ENCODE data around the gene DAB1. TPM values are rescaled to one million over a fixed set of nuclear protein-coding genes. Genes with fewer than 3 reads are reported as not detected.

DAB1 gene
- total RNA-seq, 4 donors from 2014 or later = 0.48 to 1.2 TPM; not detected in 2

DNA sequence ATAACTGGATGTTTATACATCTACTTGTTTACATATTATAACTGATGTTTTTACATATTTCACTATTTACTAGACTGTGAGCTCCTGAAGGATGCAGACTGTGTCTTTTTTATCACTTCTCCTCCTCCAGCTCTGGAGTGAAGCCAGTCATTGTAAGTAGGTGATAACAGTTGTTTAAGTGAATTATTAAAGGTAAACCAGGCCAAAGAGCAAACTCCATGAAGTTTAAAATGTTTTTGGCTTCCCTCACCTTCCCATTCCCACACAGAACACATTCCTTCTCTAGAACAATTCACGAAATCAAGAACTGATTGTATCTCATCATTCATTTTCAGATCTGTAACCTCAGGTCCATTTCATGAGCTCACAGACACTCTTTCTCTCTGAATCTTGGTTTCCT is 98.3 kb downstream of the DAB1 start:
- DNase-seq = no peak
- WGBS, 2 donors (ENCODE audit: low coverage in 1 of 2) = 33 to 50% methylated on average over 1 of the region's 1 CpG

GRCh38 chr1:57325117-57325516 is 98.7 kb downstream of the DAB1 start:
- Histone ChIP-seq H3K9me3 (no peaks in the 10 kb centered on the region), H3K4me1 (no peaks in the 10 kb centered on the region), H3K4me3 (no peak overlapping the region), H3K27ac (no peak overlapping the region), H3K27me3 (no peaks in the 10 kb centered on the region), H3K36me3 (no peaks in the 10 kb centered on the region)
- WGBS, 2 donors (ENCODE audit: low coverage in 1 of 2) = 46 to 63% methylated on average over 3 to 4 of the region's 4 CpGs
- intact Hi-C loops (cut with DNase I; ENCODE audit: low total_unique reads) (no loop called here), in situ Hi-C loops (cut with MboI; ENCODE audit: low pct_ligation_motif_present in 1 of 4, low pct_unique_long_range_greater_than_20kb in 1 of 4, low sequenced_read_pairs in 3 of 4) (no loop called here)
- TF ChIP-seq POLR2A (IDR thresholded peaks at IDR 0.05) (no peak), POLR2AphosphoS5 (IDR thresholded peaks at IDR 0.05) (peak in 1 of 3 donors; percentile 5)
- no peak for DNase-seq

More for the DNA sequence above, 98.3 kb downstream of the DAB1 start:
- H3K27ac ChIP-seq = no peak overlapping the region
- no peak for TF ChIP-seq EP300 (IDR thresholded peaks at IDR 0.05; ENCODE audit: low read depth)
- no peak for TF ChIP-seq CTCF (IDR thresholded peaks at IDR 0.05)
- TF ChIP-seq POLR2A (IDR thresholded peaks at IDR 0.05) = no peak
- TF ChIP-seq POLR2AphosphoS5 (IDR thresholded peaks at IDR 0.05) = no peak
- in situ Hi-C loops (cut with MboI; ENCODE audit: low pct_ligation_motif_present in 1 of 4, low pct_unique_long_range_greater_than_20kb in 1 of 4, low sequenced_read_pairs in 3 of 4) = no loop called here
- H3K4me1 ChIP-seq = no peaks in the 10 kb centered on the region
- intact Hi-C loops (cut with DNase I; ENCODE audit: low total_unique reads) = no loop called here
- no peaks in the 10 kb centered on the region for H3K9me3 ChIP-seq
- H3K4me3 ChIP-seq = no peak overlapping the region
- no peaks in the 10 kb centered on the region for H3K36me3 ChIP-seq
- H3K27me3 ChIP-seq = no peaks in the 10 kb centered on the region

GRCh38 chr1:57324388-57324787 is 99.5 kb downstream of the DAB1 start:
- no peaks in the 10 kb centered on the region for H3K4me1 ChIP-seq
- in situ Hi-C loops (cut with MboI; ENCODE audit: low pct_ligation_motif_present in 1 of 4, low pct_unique_long_range_greater_than_20kb in 1 of 4, low sequenced_read_pairs in 3 of 4) = no loop called here
- WGBS, 2 donors (ENCODE audit: low coverage in 1 of 2) = 88 to 95% methylated on average over 2 to 3 of the region's 3 CpGs
- no peaks in the 10 kb centered on the region for H3K27me3 ChIP-seq
- no peaks in the 10 kb centered on the region for H3K9me3 ChIP-seq
- H3K36me3 ChIP-seq = no peaks in the 10 kb centered on the region
- no peak overlapping the region for H3K27ac ChIP-seq
- DNase-seq = no peak
- intact Hi-C loops (cut with DNase I; ENCODE audit: low total_unique reads) = no loop called here
- no peak overlapping the region for H3K4me3 ChIP-seq
- TF ChIP-seq POLR2A (IDR thresholded peaks at IDR 0.05) (no peak), EP300 (IDR thresholded peaks at IDR 0.05; ENCODE audit: low read depth) (no peak), POLR2AphosphoS5 (IDR thresholded peaks at IDR 0.05) (no peak), CTCF (IDR thresholded peaks at IDR 0.05) (no peak)

DNA sequence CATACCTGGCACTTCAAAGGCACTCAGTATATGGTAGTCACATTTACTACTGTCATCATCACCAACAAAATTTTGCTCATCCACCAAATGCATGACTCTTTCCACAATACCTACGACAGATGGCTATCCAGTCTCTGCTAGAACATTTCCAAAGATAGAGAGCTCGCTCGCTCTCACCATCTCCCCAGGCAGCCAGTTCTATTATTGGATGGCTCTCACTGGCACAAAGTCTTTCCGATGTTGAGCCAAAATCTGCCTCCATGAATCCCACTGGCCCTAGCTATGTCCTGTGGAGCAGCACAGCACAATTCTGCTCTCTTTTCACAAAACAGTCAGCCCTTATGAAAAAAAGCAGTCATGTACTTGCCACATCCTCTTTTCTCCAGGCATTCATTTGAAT is 102.1 kb downstream of the DAB1 start:
- Histone ChIP-seq H3K27ac (no peak overlapping the region), H3K4me3 (no peak overlapping the region), H3K36me3 (no peaks in the 10 kb centered on the region), H3K9me3 (no peaks in the 10 kb centered on the region), H3K27me3 (no peaks in the 10 kb centered on the region), H3K4me1 (no peaks in the 10 kb centered on the region)
- no peak for DNase-seq
- intact Hi-C loops (cut with DNase I; ENCODE audit: low total_unique reads) = no loop called here
- TF ChIP-seq EP300 (IDR thresholded peaks at IDR 0.05; ENCODE audit: low read depth) (no peak), POLR2A (IDR thresholded peaks at IDR 0.05) (no peak), CTCF (IDR thresholded peaks at IDR 0.05) (no peak), POLR2AphosphoS5 (IDR thresholded peaks at IDR 0.05) (no peak)
- in situ Hi-C loops (cut with MboI; ENCODE audit: low pct_ligation_motif_present in 1 of 4, low pct_unique_long_range_greater_than_20kb in 1 of 4, low sequenced_read_pairs in 3 of 4) = no loop called here
- 92 to 100% methylated on average over 1 to 4 of the region's 4 CpGs for WGBS, 2 donors (ENCODE audit: low coverage in 1 of 2)

DNA sequence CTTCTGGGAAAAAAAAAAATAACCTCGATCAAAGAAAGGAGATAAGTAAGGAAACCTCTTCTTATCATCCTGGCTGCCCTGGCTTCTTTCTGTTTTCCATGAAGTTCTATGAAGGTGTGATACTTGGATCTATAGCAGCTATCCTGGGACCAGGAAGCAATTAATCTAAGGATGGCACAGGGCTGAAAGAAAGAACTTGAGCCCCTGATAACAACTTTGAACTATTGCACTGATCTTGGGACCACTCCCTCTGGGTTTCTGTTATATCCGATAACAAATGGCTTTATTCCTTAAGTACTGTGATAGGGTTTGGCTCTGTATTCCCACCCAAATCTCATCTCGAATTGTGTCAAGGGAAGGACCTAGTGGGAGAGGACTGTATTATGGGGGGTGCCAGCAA is 104.1 kb downstream of the DAB1 start:
- intact Hi-C loops (cut with DNase I; ENCODE audit: low total_unique reads) (no loop called here), in situ Hi-C loops (cut with MboI; ENCODE audit: low pct_ligation_motif_present in 1 of 4, low pct_unique_long_range_greater_than_20kb in 1 of 4, low sequenced_read_pairs in 3 of 4) (no loop called here)
- no peaks in the 10 kb centered on the region for H3K36me3 ChIP-seq
- WGBS, 2 donors (ENCODE audit: low coverage in 1 of 2) = 68 to 83% methylated on average over 2 to 3 of the region's 3 CpGs
- TF ChIP-seq POLR2AphosphoS5 (IDR thresholded peaks at IDR 0.05) = no peak
- no peak for TF ChIP-seq CTCF (IDR thresholded peaks at IDR 0.05)
- TF ChIP-seq POLR2A (IDR thresholded peaks at IDR 0.05) = no peak
- TF ChIP-seq EP300 (IDR thresholded peaks at IDR 0.05; ENCODE audit: low read depth) = no peak
- H3K4me1 ChIP-seq = no peaks in the 10 kb centered on the region
- no peaks in the 10 kb centered on the region for H3K27me3 ChIP-seq
- no peaks in the 10 kb centered on the region for H3K9me3 ChIP-seq
- DNase-seq = no peak
- no peak overlapping the region for H3K4me3 ChIP-seq
- H3K27ac ChIP-seq = no peak overlapping the region

Measured in transverse colon (tissue), 4 donors.